K562 treated with DMSO at 1 percent for 12 hours (cell line): Measurements from ENCODE around the gene CXXC4. TPM values are rescaled to one million over a fixed set of nuclear protein-coding genes. Genes with fewer than 3 reads are reported as not detected.

Source experiments
- total RNA-seq: library from RNA; unstranded; fragments of 300-600 nt; gene quantifications from 2 replicates; pipeline ENCODE4 v1.2.3, GENCODE V29; 2022; ENCODE audit not compliant: insufficient read depth

Gene CXXC4
- total RNA-seq: 0.19 TPM in 1 of 2 replicates, not detected in the other

DNA sequence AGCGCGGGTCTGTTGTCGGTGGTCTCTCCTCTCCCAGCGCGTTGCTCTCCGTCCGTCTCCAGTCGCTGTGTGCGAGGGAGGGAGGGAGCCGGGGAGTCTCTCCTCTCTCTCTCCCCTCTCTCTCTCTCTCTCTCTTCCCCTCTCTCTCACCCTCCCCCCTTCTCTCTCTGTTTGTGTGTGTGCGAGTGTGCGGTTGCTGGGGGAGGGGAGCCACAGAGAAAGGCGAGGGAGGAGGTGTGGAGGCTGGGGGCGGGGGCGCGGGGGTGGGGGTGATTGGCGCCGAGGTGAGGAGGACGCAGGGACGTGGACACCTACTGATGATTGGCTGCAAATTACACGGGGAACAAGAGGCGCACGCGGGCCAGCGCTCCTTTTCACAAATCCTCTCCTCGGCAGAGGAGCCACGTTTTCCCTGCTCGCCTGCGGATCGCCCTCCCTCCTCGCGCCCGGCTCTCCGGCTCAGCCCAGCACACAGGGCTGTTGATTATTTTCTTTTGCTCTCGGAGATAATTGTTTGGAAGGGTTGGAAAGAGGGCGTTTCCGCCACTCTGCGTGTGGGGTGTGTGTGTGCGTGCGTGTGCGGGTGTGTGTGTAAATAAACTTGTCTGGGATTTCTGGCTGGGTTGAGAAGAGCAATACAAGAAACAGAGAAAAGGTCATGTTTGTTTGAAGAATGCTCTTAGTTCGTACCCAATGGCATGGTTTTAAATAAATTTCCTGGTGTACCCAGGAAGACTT, at the start of gene CXXC4:
TSS of gene CXXC4 (minus strand) at position 73 of the 738 bp plus-strand sequence. CDS start 3,092 bp downstream, outside the sequence.

